Body of pancreas (tissue), 4 donors: ENCODE results near the gene GNG4.

Source experiments
- POLR2A ChIP-seq, 3 donors: fragments of 450-650 bp; IDR thresholded peaks; one replicate each; pipeline ENCODE4 v1.6.1; 2016; ENCODE audit warnings: antibody characterized with exemption in 3 of 3, mild to moderate bottlenecking in 2 of 3
- TF ChIP-seq, protein P1 (sequence below), 7 experiments: fragments of 450-650 bp in 4 of 7; fragments of 200-600 bp in 3 of 7; sonication (generic) in 3 of 7; IDR thresholded peaks; one replicate each; pipeline ENCODE4 v1.5.1; 2016 to 2019; ENCODE audit warnings: antibody characterized with exemption in 7 of 7

DNA sequence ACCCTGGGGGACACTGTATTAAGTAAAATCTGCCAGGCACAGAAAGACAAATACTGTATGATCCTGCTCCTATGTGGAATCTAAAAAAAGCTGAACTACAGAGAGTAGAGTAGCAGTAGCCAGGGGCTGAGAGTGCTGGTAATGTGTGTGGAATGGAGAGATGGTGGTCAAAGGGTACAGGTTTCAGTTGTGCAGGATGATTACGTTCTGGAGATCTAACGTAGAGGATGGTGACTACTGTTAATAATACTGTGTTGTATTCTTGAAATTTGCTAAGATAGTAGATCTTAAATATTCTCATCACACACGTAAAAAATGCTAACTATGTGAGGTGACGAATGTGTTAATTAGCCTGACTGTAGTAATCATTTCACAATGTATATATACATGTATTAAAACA lies 39.8 kb upstream of the GNG4 start:
- TF ChIP-seq POLR2A (IDR thresholded peaks at IDR 0.05): no peak
- TF ChIP-seq, protein P1, sequence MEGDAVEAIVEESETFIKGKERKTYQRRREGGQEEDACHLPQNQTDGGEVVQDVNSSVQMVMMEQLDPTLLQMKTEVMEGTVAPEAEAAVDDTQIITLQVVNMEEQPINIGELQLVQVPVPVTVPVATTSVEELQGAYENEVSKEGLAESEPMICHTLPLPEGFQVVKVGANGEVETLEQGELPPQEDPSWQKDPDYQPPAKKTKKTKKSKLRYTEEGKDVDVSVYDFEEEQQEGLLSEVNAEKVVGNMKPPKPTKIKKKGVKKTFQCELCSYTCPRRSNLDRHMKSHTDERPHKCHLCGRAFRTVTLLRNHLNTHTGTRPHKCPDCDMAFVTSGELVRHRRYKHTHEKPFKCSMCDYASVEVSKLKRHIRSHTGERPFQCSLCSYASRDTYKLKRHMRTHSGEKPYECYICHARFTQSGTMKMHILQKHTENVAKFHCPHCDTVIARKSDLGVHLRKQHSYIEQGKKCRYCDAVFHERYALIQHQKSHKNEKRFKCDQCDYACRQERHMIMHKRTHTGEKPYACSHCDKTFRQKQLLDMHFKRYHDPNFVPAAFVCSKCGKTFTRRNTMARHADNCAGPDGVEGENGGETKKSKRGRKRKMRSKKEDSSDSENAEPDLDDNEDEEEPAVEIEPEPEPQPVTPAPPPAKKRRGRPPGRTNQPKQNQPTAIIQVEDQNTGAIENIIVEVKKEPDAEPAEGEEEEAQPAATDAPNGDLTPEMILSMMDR (IDR thresholded peaks at IDR 0.05): no peak
